ENCODE data around the gene OR2A5.

GRCh38 chr7:144069953-144070352 is 21.2 kb downstream of the OR2A5 start:
- TF ChIP-seq CTCF (IDR thresholded peaks at IDR 0.05) = no peak
- TF ChIP-seq RFX5 (IDR thresholded peaks at IDR 0.05) = no peak
- no peak for TF ChIP-seq MYC (IDR thresholded peaks at IDR 0.05; ENCODE audit: borderline replicate concordance, low read length)
- TF ChIP-seq POLR2AphosphoS2 (conservative IDR thresholded peaks at IDR 0.05; ENCODE audit: low read length) = no peak
- no peak for TF ChIP-seq MAZ (IDR thresholded peaks at IDR 0.05; ENCODE audit: borderline replicate concordance, low read depth, low read length)

Measured in A549 (cell line).